ENCODE results near the gene CD1E. TPM values are rescaled to one million over a fixed set of nuclear protein-coding genes. Genes with fewer than 3 reads are reported as not detected.
"Not testable (repeated sequence)": the region's sequence is repeated elsewhere in the genome, so short reads cannot be mapped to it uniquely, and the experiment has no call there.

The CD1E gene
- total RNA-seq, 1 donor from 2014 or later = not detected

GRCh38 chr1:158331481-158332150 is 22.1 kb upstream of the CD1E start, which contains the start of gene CD1B:
CD1B (minus strand) TSS chr1:158331531; CDS start chr1:158331423, 108 bp downstream.
- no peak for TF ChIP-seq CTCF (IDR thresholded peaks at IDR 0.05; ENCODE audit: unreplicated experiment)
- Mint-ChIP-seq H3K4me3 (no peak within 1 kb of the TSS), H3K36me3 (no peaks in the 10 kb centered on the region), H3K27ac (no peak within 1 kb of the TSS), H3K4me1 (no peaks in the 10 kb centered on the region), H3K9me3 (no peaks in the 10 kb centered on the region), H3K27me3 (ENCODE audit: low read depth) (no peaks in the 10 kb centered on the region)
- no peak for DNase-seq (ENCODE audit: low spot score in 2 of 2, unreplicated experiment in 2 of 2)

GRCh38 chr1:158333405-158334155 is 20.1 kb upstream of the CD1E start:
- Mint-ChIP-seq H3K27me3 (ENCODE audit: low read depth) (no peaks in the 10 kb centered on the region), H3K9me3 (peaks cover 10% of the 10 kb centered on the region), H3K4me3 (no peak overlapping the region), H3K4me1 (no peaks in the 10 kb centered on the region), H3K27ac (no peak overlapping the region), H3K36me3 (no peaks in the 10 kb centered on the region)
- no peak for TF ChIP-seq CTCF (IDR thresholded peaks at IDR 0.05; ENCODE audit: unreplicated experiment)
- no peak for DNase-seq (ENCODE audit: low spot score in 2 of 2, unreplicated experiment in 2 of 2)

- Mint-ChIP-seq H3K36me3 (no peaks in the 10 kb centered on the region), H3K4me3 (no peak overlapping the region), H3K9me3 (peaks cover 16% of the 10 kb centered on the region), H3K4me1 (no peaks in the 10 kb centered on the region), H3K27me3 (ENCODE audit: low read depth) (no peaks in the 10 kb centered on the region), H3K27ac (no peak overlapping the region)
- no peak for TF ChIP-seq CTCF (IDR thresholded peaks at IDR 0.05; ENCODE audit: unreplicated experiment)
- DNase-seq (ENCODE audit: low spot score in 2 of 2, unreplicated experiment in 2 of 2) = no peak
These were observed 19.0 kb upstream of the CD1E start for GRCh38 chr1:158334526-158335212.

GRCh38 chr1:158335213-158335532 is 18.5 kb upstream of the CD1E start:
- DNase-seq (ENCODE audit: low spot score in 2 of 2, unreplicated experiment in 2 of 2) = no peak

GRCh38 chr1:158336413-158336812 is 17.3 kb upstream of the CD1E start:
- H3K4me3 Mint-ChIP-seq; H3K27ac Mint-ChIP-seq; H3K27me3 Mint-ChIP-seq (ENCODE audit: low read depth); DNase-seq (ENCODE audit: low spot score in 2 of 2, unreplicated experiment in 2 of 2); H3K4me1 Mint-ChIP-seq; H3K36me3 Mint-ChIP-seq: not testable (repeated sequence)
- H3K9me3 Mint-ChIP-seq = peaks cover 24% of the 10 kb centered on the region

More at GRCh38 chr1:158335213-158335532, 18.5 kb upstream of the CD1E start:
- no peaks in the 10 kb centered on the region for H3K36me3 Mint-ChIP-seq
- no peak for TF ChIP-seq CTCF (IDR thresholded peaks at IDR 0.05; ENCODE audit: unreplicated experiment)
- no peaks in the 10 kb centered on the region for H3K4me1 Mint-ChIP-seq
- no peaks in the 10 kb centered on the region for H3K27me3 Mint-ChIP-seq (ENCODE audit: low read depth)
- no peak overlapping the region for H3K27ac Mint-ChIP-seq
- H3K9me3 Mint-ChIP-seq = peaks cover 18% of the 10 kb centered on the region
- no peak overlapping the region for H3K4me3 Mint-ChIP-seq

- H3K27ac Mint-ChIP-seq; H3K27me3 Mint-ChIP-seq (ENCODE audit: low read depth); H3K36me3 Mint-ChIP-seq; DNase-seq (ENCODE audit: low spot score in 2 of 2, unreplicated experiment in 2 of 2); H3K4me3 Mint-ChIP-seq; H3K4me1 Mint-ChIP-seq: not testable (repeated sequence)
- peaks cover 17% of the 10 kb centered on the region for H3K9me3 Mint-ChIP-seq
These were observed 4.7 kb upstream of the CD1E start for GRCh38 chr1:158348946-158349345.

All from mesothelial cell of epicardium (in vitro differentiated cells).